Measurements from ENCODE around the gene TMA16. TPM values are rescaled to one million over a fixed set of nuclear protein-coding genes. Genes with fewer than 3 reads are reported as not detected.
A peak's percentile ranks its signal among the peaks of the same experiment; 100 is the strongest.

The TMA16 gene
- total RNA-seq, 4 donors from 2014 or later = 4.0 to 15.4 (median 8.7) TPM

DNA sequence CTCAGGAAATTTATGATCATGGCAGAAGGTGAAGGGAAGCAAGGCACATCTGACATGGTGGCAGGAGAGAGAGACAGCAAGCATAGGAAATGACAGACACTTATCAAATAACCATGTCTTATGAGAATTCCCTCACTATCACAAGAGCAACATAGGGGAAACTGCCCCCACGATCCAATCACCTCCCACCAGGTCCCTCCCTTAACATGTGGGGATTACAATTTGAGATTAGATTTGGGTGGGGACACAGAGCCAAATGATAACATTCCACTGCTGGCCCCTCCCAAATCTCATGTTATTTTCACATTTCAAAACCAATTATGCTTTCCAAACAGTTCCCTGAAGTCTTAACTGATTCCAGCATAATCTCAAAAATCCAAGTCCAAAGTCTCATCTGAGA, 8.2 kb upstream of the TMA16 start:
- ATAC-seq (no peak), DNase-seq (no peak)
- in situ Hi-C loops (cut with MboI; ENCODE audit: low sequenced_read_pairs in 4 of 4) (loop anchor here in 1 of 4 donors (5.0 to 25.0 kb wide), 2 partner anchors 61 to 324 kb away; partner anchors contain the start of gene NAF1), intact Hi-C loops (cut with DNase I; ENCODE audit: low total_unique reads) (no loop called here)
- H3K4me1 ChIP-seq = no peaks in the 10 kb centered on the region
- no peak overlapping the region for H3K27ac ChIP-seq
- peaks cover 0 to 2% (median 0%) of the 10 kb centered on the region in 3 donors for H3K27me3 ChIP-seq
- no peak overlapping the region for H3K4me3 ChIP-seq
- H3K9me3 ChIP-seq = no peaks in the 10 kb centered on the region
- no peaks in the 10 kb centered on the region for H3K36me3 ChIP-seq
- TF ChIP-seq POLR2A (IDR thresholded peaks at IDR 0.05) = no peak
- TF ChIP-seq, protein P1, sequence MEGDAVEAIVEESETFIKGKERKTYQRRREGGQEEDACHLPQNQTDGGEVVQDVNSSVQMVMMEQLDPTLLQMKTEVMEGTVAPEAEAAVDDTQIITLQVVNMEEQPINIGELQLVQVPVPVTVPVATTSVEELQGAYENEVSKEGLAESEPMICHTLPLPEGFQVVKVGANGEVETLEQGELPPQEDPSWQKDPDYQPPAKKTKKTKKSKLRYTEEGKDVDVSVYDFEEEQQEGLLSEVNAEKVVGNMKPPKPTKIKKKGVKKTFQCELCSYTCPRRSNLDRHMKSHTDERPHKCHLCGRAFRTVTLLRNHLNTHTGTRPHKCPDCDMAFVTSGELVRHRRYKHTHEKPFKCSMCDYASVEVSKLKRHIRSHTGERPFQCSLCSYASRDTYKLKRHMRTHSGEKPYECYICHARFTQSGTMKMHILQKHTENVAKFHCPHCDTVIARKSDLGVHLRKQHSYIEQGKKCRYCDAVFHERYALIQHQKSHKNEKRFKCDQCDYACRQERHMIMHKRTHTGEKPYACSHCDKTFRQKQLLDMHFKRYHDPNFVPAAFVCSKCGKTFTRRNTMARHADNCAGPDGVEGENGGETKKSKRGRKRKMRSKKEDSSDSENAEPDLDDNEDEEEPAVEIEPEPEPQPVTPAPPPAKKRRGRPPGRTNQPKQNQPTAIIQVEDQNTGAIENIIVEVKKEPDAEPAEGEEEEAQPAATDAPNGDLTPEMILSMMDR (IDR thresholded peaks at IDR 0.05 in 4 of 5, conservative IDR thresholded peaks at IDR 0.05 in 1 of 5) = no peak

DNA sequence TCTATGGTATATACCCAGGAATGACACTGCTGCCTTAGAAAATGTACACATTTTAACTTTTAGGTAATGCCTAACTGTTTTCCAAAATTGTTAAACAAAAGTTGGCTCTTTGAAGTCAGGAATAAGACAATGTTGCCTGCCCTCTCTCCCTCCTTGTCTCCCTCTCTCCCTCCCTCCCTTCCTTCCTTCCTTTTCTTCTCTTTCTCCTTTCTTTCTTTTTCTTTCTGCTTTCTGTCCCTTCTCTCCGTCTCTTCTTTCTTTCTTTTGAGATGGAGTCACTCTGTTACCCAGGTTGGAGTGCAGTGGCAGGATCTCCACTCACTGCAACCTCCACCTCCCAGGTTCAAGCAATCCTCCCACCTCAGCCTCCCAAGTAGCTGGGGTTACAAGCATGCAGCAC, 4.6 kb upstream of the TMA16 start:
- DNase-seq (no peak), ATAC-seq (no peak)
- Histone ChIP-seq H3K4me1 (peaks cover 0 to 4% of the 10 kb centered on the region in 2 donors), H3K4me3 (no peak overlapping the region), H3K36me3 (no peaks in the 10 kb centered on the region), H3K9me3 (no peaks in the 10 kb centered on the region), H3K27ac (no peak overlapping the region), H3K27me3 (no peaks in the 10 kb centered on the region)
- TF ChIP-seq, protein P1 (IDR thresholded peaks at IDR 0.05 in 4 of 5, conservative IDR thresholded peaks at IDR 0.05 in 1 of 5) = no peak
- TF ChIP-seq POLR2A (IDR thresholded peaks at IDR 0.05) = no peak
- in situ Hi-C loops (cut with MboI; ENCODE audit: low sequenced_read_pairs in 4 of 4) (loop anchor here in 1 of 4 donors (5.0 to 25.0 kb wide), 2 partner anchors 57 to 328 kb away; partner anchors contain the start of gene NAF1), intact Hi-C loops (cut with DNase I; ENCODE audit: low total_unique reads) (loop anchor here (2.0 kb wide), 1 partner anchor 59 kb away; no protein-coding TSS in a partner anchor)

DNA sequence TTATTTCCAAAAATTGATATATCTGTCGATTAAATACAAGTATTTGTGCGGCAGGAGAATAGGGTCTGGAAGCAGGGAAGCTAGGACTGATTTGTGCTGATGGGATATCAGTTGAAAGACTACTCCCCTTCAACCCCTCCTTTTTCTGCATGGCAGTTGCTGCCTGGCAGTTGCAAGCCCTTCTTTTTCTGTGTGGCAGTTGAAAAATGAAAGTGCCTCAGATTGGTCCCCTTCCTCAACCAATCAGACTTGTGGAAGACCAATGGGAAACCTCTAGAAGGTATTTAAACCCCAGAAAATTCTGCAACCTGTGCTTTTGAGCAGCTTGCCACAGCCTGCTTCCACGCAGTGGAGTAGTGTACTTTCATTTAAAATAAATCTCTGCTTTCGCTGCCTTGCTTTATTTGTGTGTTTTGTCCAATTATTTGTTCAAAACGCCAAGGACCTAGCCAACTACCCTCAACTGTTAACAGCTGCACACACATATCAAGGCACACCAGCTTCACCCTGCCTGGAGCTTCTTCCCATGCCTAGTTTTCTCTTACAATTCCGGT, 1.5 kb upstream of the TMA16 start:
- TF ChIP-seq, protein P1 (IDR thresholded peaks at IDR 0.05 in 4 of 5, conservative IDR thresholded peaks at IDR 0.05 in 1 of 5) = no peak
- TF ChIP-seq POLR2A (IDR thresholded peaks at IDR 0.05) = no peak
- H3K27me3 ChIP-seq = no peaks in the 10 kb centered on the region
- intact Hi-C loops (cut with DNase I; ENCODE audit: low total_unique reads) (no loop called here), in situ Hi-C loops (cut with MboI; ENCODE audit: low sequenced_read_pairs in 4 of 4) (loop anchor here in 1 of 4 donors (25.0 kb wide), 1 partner anchor 331 kb away; the partner anchor contains the start of gene NAF1)
- no peak overlapping the region for H3K27ac ChIP-seq
- ATAC-seq = no peak
- no peaks in the 10 kb centered on the region for H3K9me3 ChIP-seq
- no peaks in the 10 kb centered on the region for H3K36me3 ChIP-seq
- H3K4me1 ChIP-seq = peaks cover 9 to 13% of the 10 kb centered on the region in 2 donors
- no peak overlapping the region for H3K4me3 ChIP-seq
- DNase-seq = no peak

DNA sequence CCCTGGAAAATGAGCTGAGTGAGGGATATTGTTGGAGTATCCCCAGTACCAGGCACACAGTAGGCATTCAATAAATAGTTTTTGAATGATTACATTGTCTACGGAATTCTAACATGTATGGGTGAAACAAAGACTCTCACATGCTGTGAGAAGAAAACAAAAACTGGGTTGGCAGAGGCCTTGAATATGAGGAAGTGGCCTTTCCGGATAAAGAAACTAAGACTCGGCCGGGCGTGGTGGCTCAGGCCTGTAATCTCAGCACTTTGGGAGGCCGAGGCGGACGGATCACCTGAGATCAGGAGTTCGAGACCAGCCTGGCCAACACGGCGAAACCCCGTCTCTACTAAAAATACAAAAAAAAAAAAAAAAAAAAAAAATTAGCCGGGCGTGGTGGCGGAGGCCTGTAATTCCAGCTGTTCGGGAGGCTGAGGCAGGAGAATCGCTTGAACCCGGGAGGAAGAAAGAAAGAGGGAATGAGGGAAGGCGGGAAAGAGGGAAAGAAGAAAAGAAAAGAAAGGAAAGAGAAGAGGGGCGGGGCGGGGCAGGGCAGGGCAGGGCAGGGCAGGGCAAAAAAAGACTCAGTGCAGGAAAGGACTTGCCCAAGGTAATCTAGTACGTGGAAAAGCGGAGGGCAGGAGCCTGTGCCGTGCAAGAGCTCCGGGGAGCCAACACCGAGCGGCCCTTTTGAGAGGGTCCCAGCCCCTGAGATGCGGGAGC, 689 bp upstream of the TMA16 start:
- DNase-seq (no peak), ATAC-seq (peak; percentile 3 to 5)
- no peaks in the 10 kb centered on the region for H3K27me3 ChIP-seq
- no peaks in the 10 kb centered on the region for H3K36me3 ChIP-seq
- H3K4me1 ChIP-seq = peaks cover 9 to 13% of the 10 kb centered on the region in 2 donors
- H3K27ac ChIP-seq = peak overlapping the region; percentile 75 to 87 (median 86)
- TF ChIP-seq, protein P1 (IDR thresholded peaks at IDR 0.05 in 4 of 5, conservative IDR thresholded peaks at IDR 0.05 in 1 of 5) = no peak
- no peak for TF ChIP-seq POLR2A (IDR thresholded peaks at IDR 0.05)
- in situ Hi-C loops (cut with MboI; ENCODE audit: low sequenced_read_pairs in 4 of 4) (loop anchor here in 1 of 4 donors (25.0 kb wide), 1 partner anchor 332 kb away; the partner anchor contains the start of gene NAF1), intact Hi-C loops (cut with DNase I; ENCODE audit: low total_unique reads) (no loop called here)
- peak overlapping the region; percentile 80 to 87 (median 82) for H3K4me3 ChIP-seq
- no peaks in the 10 kb centered on the region for H3K9me3 ChIP-seq
